DND-41 (cell line): ENCODE measurements around the gene SLC2A8.

ENCODE experiments used
- EZH2 ChIP-seq: IDR thresholded peaks from 3 replicates; pipeline ENCODE4 v1.6.1; 2012; ENCODE audit warnings: borderline replicate concordance, low read depth, mild to moderate bottlenecking, moderate library complexity, low read length, inconsistent platforms; ENCODE audit not compliant: severe bottlenecking
- TF ChIP-seq, protein P1 (sequence below): IDR thresholded peaks from 2 replicates; pipeline ENCODE4 v1.5.1; 2012; ENCODE audit warnings: borderline replicate concordance, low read length, moderate library complexity, mild to moderate bottlenecking; ENCODE audit not compliant: poor library complexity, severe bottlenecking; ENCODE audit errors: extremely low read depth

DNA sequence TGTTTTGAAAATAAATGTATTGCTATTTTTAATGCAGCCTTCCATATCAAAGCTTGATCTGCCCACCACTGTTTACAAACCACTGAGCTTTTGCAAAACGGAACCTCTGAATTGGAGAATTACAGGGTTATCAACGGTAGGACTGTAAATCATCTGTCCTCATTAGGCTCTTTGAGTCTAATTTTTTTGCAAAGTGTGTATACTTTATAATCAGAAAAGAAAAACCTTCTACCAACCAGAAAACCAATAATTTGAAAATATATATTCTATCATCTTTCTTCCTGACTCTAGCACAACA is 6.8 kb upstream of the SLC2A8 start:
- TF ChIP-seq, protein P1, sequence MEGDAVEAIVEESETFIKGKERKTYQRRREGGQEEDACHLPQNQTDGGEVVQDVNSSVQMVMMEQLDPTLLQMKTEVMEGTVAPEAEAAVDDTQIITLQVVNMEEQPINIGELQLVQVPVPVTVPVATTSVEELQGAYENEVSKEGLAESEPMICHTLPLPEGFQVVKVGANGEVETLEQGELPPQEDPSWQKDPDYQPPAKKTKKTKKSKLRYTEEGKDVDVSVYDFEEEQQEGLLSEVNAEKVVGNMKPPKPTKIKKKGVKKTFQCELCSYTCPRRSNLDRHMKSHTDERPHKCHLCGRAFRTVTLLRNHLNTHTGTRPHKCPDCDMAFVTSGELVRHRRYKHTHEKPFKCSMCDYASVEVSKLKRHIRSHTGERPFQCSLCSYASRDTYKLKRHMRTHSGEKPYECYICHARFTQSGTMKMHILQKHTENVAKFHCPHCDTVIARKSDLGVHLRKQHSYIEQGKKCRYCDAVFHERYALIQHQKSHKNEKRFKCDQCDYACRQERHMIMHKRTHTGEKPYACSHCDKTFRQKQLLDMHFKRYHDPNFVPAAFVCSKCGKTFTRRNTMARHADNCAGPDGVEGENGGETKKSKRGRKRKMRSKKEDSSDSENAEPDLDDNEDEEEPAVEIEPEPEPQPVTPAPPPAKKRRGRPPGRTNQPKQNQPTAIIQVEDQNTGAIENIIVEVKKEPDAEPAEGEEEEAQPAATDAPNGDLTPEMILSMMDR = no peak
- no peak for TF ChIP-seq EZH2
